H1 (cell line): ENCODE data around the gene EXOC2. TPM values are rescaled to one million over a fixed set of nuclear protein-coding genes. Genes with fewer than 3 reads are reported as not detected.

Source experiments
- CTCF ChIA-PET: fragments of 300-600 bp; sonication (Branson Sonifier 250); formaldehyde crosslinking; loops from one replicate; lab custom pipeline; 2021; ENCODE audit not compliant: partially characterized antibody; lab: Charles Lee
- POLR2A ChIA-PET: fragments of 300-600 bp; sonication (Branson Sonifier 250); formaldehyde crosslinking; loops from one replicate; lab custom pipeline; 2021; ENCODE audit warnings: inconsistent platforms; ENCODE audit not compliant: partially characterized antibody; lab: Charles Lee
- DNase-seq, 2 experiments: peaks; one replicate each; pipeline versions ENCODE4 v3.0.0 to v3.0.0-alpha.2; 2010 to 2022; ENCODE audit warnings: low spot score in 2 of 2, low read depth in 1 of 2, mixed read lengths in 1 of 2
- FAIRE-seq: peaks from 2 replicates; lab custom pipeline; 2011; peaks lifted over from hg19 to GRCh38; lab: Jason Lieb, UNC
- H2AFZ ChIP-seq: 2 replicates; pipeline ENCODE4 v1.8.1; 2012; ENCODE audit warnings: low read length, inconsistent platforms
- H2AK5ac ChIP-seq: 2 replicates; pipeline ENCODE4 v1.6.1; 2013; ENCODE audit warnings: low read depth, low read length
- H2BK120ac ChIP-seq: replicated peaks from 2 replicates; pipeline ENCODE3; 2013; ENCODE audit warnings: low read depth, low read length, inconsistent platforms
- H2BK12ac ChIP-seq: 2 replicates; pipeline ENCODE4 v1.6.1; 2013; ENCODE audit warnings: low read depth, low read length
- H2BK15ac ChIP-seq: 2 replicates; pipeline ENCODE4 v1.6.1; 2013; ENCODE audit warnings: low read length
- H2BK20ac ChIP-seq: 2 replicates; pipeline ENCODE4 v1.6.1; 2013; ENCODE audit warnings: low read length
- H2BK5ac ChIP-seq: 2 replicates; pipeline ENCODE4 v1.6.1; 2013; ENCODE audit warnings: low read depth, low read length
- H3K14ac ChIP-seq: 2 replicates; pipeline ENCODE4 v1.6.1; 2013; ENCODE audit warnings: inconsistent platforms; ENCODE audit not compliant: insufficient read length
- H3K18ac ChIP-seq: 2 replicates; pipeline ENCODE4 v1.6.1; 2013; ENCODE audit warnings: low read length; ENCODE audit errors: extremely low read depth
- H3K23ac ChIP-seq: 2 replicates; pipeline ENCODE4 v1.6.1; 2013; ENCODE audit warnings: inconsistent platforms; ENCODE audit not compliant: insufficient read length
- H3K23me2 ChIP-seq: 2 replicates; pipeline ENCODE4 v1.6.1; 2013; ENCODE audit warnings: low read depth, low read length
- H3K27ac ChIP-seq: 2 replicates; pipeline ENCODE4 v1.6.1; 2011; ENCODE audit warnings: low read depth, low read length, inconsistent platforms
- H3K27me3 ChIP-seq, 4 experiments: replicated peaks in 1 of 4; 1 replicate in 1 of 4; 2 replicates in 3 of 4; pipeline versions ENCODE4 v1.6.1 to v1.8.1; 2011 to 2013; ENCODE audit warnings: low read length in 3 of 4, mild to moderate bottlenecking in 3 of 4, inconsistent platforms in 2 of 4, mixed read lengths in 2 of 4, moderate library complexity in 1 of 4; ENCODE audit not compliant: control insufficient read depth in 3 of 4, insufficient read depth in 3 of 4; ENCODE audit errors: extremely low read depth in 1 of 4
- H3K36me3 ChIP-seq, 4 experiments: 2 replicates each; pipeline versions ENCODE4 v1.6.1 to v1.8.1; 2011 to 2013; ENCODE audit warnings: mild to moderate bottlenecking in 4 of 4, low read length in 3 of 4, moderate library complexity in 2 of 4, control low read depth in 1 of 4, inconsistent platforms in 1 of 4; ENCODE audit not compliant: insufficient read depth in 4 of 4, control insufficient read depth in 2 of 4
- H3K4ac ChIP-seq: replicated peaks from 2 replicates; pipeline ENCODE3; 2013; ENCODE audit warnings: low read length, low read depth, mixed read lengths, inconsistent platforms; ENCODE audit not compliant: insufficient read length
- H3K4me1 ChIP-seq, 4 experiments: replicated peaks in 1 of 4; 1 replicate in 1 of 4; 2 replicates in 3 of 4; pipeline versions ENCODE4 v1.6.1 to v1.8.1; 2011 to 2013; ENCODE audit warnings: low read length in 3 of 4, inconsistent platforms in 2 of 4, mixed read lengths in 1 of 4; ENCODE audit not compliant: insufficient read depth in 4 of 4, control insufficient read depth in 3 of 4
- H3K4me2 ChIP-seq, 2 experiments: 2 replicates each; pipeline versions ENCODE4 v1.6.1 to v1.8.1; 2011 to 2013; ENCODE audit warnings: low read depth in 2 of 2, low read length in 2 of 2, control low read depth in 1 of 2, inconsistent platforms in 1 of 2, mild to moderate bottlenecking in 1 of 2; ENCODE audit not compliant: insufficient read depth in 1 of 2
- H3K4me3 ChIP-seq, 4 experiments: fragments of 200-600, 300-600 bp in 1 of 4; sonication (generic), shearing (Covaris generic), sonication (Bioruptor Twin) in 1 of 4; 2 replicates each; pipeline versions ENCODE4 v1.5.1 to v1.8.1; 2011 to 2016; ENCODE audit warnings: low read length in 4 of 4, low read depth in 3 of 4, control low read depth in 2 of 4, inconsistent platforms in 2 of 4, mild to moderate bottlenecking in 2 of 4, mixed read lengths in 1 of 4, moderate library complexity in 1 of 4; ENCODE audit not compliant: insufficient read depth in 2 of 4; ENCODE audit errors: extremely low read depth in 1 of 4
- H3K56ac ChIP-seq: replicated peaks from 2 replicates; pipeline ENCODE3; 2013; ENCODE audit warnings: low read depth, mild to moderate bottlenecking, mixed read lengths, low read length, inconsistent platforms; ENCODE audit not compliant: insufficient read length
- H3K79me1 ChIP-seq: 2 replicates; pipeline ENCODE4 v1.6.1; 2013; ENCODE audit warnings: low read depth, low read length, control low read depth
- H3K79me2 ChIP-seq, 2 experiments: 2 replicates each; pipeline versions ENCODE4 v1.6.1 to v1.8.1; 2012 to 2013; ENCODE audit warnings: low read length in 2 of 2, mild to moderate bottlenecking in 2 of 2, inconsistent platforms in 1 of 2; ENCODE audit not compliant: insufficient read depth in 2 of 2, control insufficient read depth in 1 of 2
- H3K9ac ChIP-seq, 4 experiments: replicated peaks in 1 of 4; 1 replicate in 1 of 4; 2 replicates in 3 of 4; pipeline versions ENCODE4 v1.6.1 to v1.8.1; 2011 to 2013; ENCODE audit warnings: low read depth in 3 of 4, low read length in 3 of 4, control low read depth in 2 of 4, mild to moderate bottlenecking in 2 of 4, moderate library complexity in 2 of 4, inconsistent platforms in 1 of 4; ENCODE audit errors: extremely low read depth in 1 of 4
- H3K9me3 ChIP-seq, 2 experiments: 2 replicates each; pipeline versions ENCODE4 v1.6.1 to v1.8.1; 2012 to 2013; ENCODE audit warnings: mild to moderate bottlenecking in 2 of 2, moderate library complexity in 2 of 2, control low read depth in 1 of 2, inconsistent platforms in 1 of 2, low read depth in 1 of 2, low read length in 1 of 2, mixed read lengths in 1 of 2; ENCODE audit not compliant: insufficient read depth in 2 of 2
- H4K20me1 ChIP-seq, 2 experiments: replicated peaks in 1 of 2; 2 replicates each; pipeline versions ENCODE3 to v1.8.1; 2011 to 2013; ENCODE audit warnings: inconsistent platforms in 2 of 2, low read length in 2 of 2, mild to moderate bottlenecking in 1 of 2; ENCODE audit not compliant: insufficient read depth in 2 of 2, control insufficient read depth in 1 of 2
- H4K5ac ChIP-seq: 2 replicates; pipeline ENCODE4 v1.6.1; 2013; ENCODE audit warnings: low read length, low read depth, mixed read lengths, inconsistent platforms; ENCODE audit not compliant: insufficient read length
- H4K8ac ChIP-seq: 2 replicates; pipeline ENCODE4 v1.8.0; 2013; ENCODE audit warnings: mild to moderate bottlenecking, moderate library complexity, low read length, inconsistent platforms; ENCODE audit not compliant: insufficient read depth; ENCODE audit errors: extremely low read depth
- H4K91ac ChIP-seq: replicated peaks from 2 replicates; pipeline ENCODE3; 2013; ENCODE audit warnings: low read length, mixed read lengths, inconsistent platforms; ENCODE audit not compliant: insufficient read length
- BACH1 ChIP-seq: IDR thresholded peaks from 2 replicates; pipeline ENCODE4 v1.6.1; 2012; ENCODE audit warnings: low read length, improper control_type of control experiment
- BCL11A ChIP-seq, 2 experiments: IDR thresholded peaks; one replicate each; pipeline ENCODE4 v1.6.1; 2011; ENCODE audit warnings: low read depth in 2 of 2, low read length in 2 of 2, mild to moderate bottlenecking in 2 of 2
- RAD21 ChIP-seq, 2 experiments: IDR thresholded peaks in 1 of 2; conservative IDR thresholded peaks in 1 of 2; 2 replicates each; pipeline ENCODE4 v1.6.1; 2011; ENCODE audit warnings: low read depth in 2 of 2, low read length in 2 of 2, improper control_type of control experiment in 1 of 2, inconsistent platforms in 1 of 2, mild to moderate bottlenecking in 1 of 2, moderate library complexity in 1 of 2
- TBP ChIP-seq: IDR thresholded peaks from 2 replicates; pipeline ENCODE4 v1.6.1; 2011; ENCODE audit warnings: low read depth, low read length, improper control_type of control experiment
- TCF12 ChIP-seq: IDR thresholded peaks from 2 replicates; pipeline ENCODE4 v1.6.1; 2011; ENCODE audit warnings: low read depth, mild to moderate bottlenecking, low read length
- WGBS, 2 experiments: shearing (Covaris generic) in 1 of 2; methylation state at CpG; one replicate each; pipeline versions ENCODE4 v1.1.6 to v1.1.7; 2013 to 2015; ENCODE audit warnings: low lambda C conversion rate in 2 of 2, mixed read lengths in 2 of 2, inconsistent platforms in 1 of 2, low coverage in 1 of 2, missing lambda C conversion rate in 1 of 2; ENCODE audit not compliant: insufficient replicate concordance in 2 of 2, insufficient coverage in 1 of 2, insufficient read length in 1 of 2; ENCODE audit errors: extremely low coverage in 1 of 2, missing lambda C conversion rate in 1 of 2; 5-methylcytosine and 5-hydroxymethylcytosine counted together
- polyA plus RNA-seq, 7 experiments: library from polyadenylated mRNA; depleted of rRNA in 3 of 7; stranded (reverse) in 5 of 7; unstranded in 2 of 7; fragments of >200 nt in 5 of 7; fragments of 200-250 nt in 2 of 7; gene quantifications; 1 replicate in 5 of 7; 2 replicates in 1 of 7; 4 replicates in 1 of 7; pipeline versions ENCODE4 v1.2.1 to v1.2.3, GENCODE V29; 2011 to 2013; ENCODE audit warnings: missing spikeins in 2 of 7, mixed read lengths in 2 of 7
- total RNA-seq: library from RNA; stranded (reverse); fragmentation: NEBNext Ultra II Directional; extraction: Animal tissue kit (Norgen Biotek cat#: 25700); gene quantifications from 2 replicates; pipeline ENCODE4 v1.2.1, GENCODE V29; 2021

Gene EXOC2
- total and polyA plus RNA-seq, 2 of the 8 experiments (the other 6 are each of a cell fraction or from before 2014, with no cell fraction given) = 25.5 to 44.4 TPM

GRCh38 chr6:548517-548916 lies 144.4 kb downstream of the EXOC2 start:
- no peak overlapping the region for H3K18ac ChIP-seq
- no peak overlapping the region for H2BK120ac ChIP-seq
- WGBS, 2 experiments = 94% methylated on average over 6 of the region's 6 CpGs; no CpG with 5 or more reads in 1 of the 2 experiments
- H2BK5ac ChIP-seq = no peak overlapping the region
- no peaks in the 10 kb centered on the region for H4K20me1 ChIP-seq
- H4K8ac ChIP-seq = no peak overlapping the region
- H3K27ac ChIP-seq = no peak overlapping the region
- peaks cover 7 to 11% (median 9%) of the 10 kb centered on the region in 4 experiments for H3K4me1 ChIP-seq
- TF ChIP-seq TCF12 (no peak), RAD21 (IDR thresholded peaks at IDR 0.05 in 1 of 2, conservative IDR thresholded peaks at IDR 0.05 in 1 of 2; ENCODE audit: low read depth in 2 of 2, low read length in 2 of 2) (no peak), BCL11A (IDR thresholded peaks at IDR 0.05; ENCODE audit: low read depth in 2 of 2, low read length in 2 of 2) (no peak), BACH1 (no peak), TBP (no peak)
- TF ChIP-seq, all 59 proteins: peak for 0
- Histone ChIP-seq H3K56ac (no peak overlapping the region), H4K91ac (no peak overlapping the region), H2BK12ac (no peak overlapping the region), H3K79me2 (no peaks in the 10 kb centered on the region), H3K4me2 (no peak overlapping the region), H2BK20ac (no peak overlapping the region), H3K9ac (no peak overlapping the region), H3K79me1 (no peaks in the 10 kb centered on the region), H3K4me3 (no peak overlapping the region), H4K5ac (no peak overlapping the region), H3K4ac (no peak overlapping the region), H3K27me3 (no peaks in the 10 kb centered on the region), H3K23ac (no peak overlapping the region), H3K9me3 (no peaks in the 10 kb centered on the region), H2AK5ac (no peak overlapping the region), H3K23me2 (no peaks in the 10 kb centered on the region), H3K36me3 (peaks cover 0 to 23% (median 12%) of the 10 kb centered on the region in 4 experiments; a peak in 6 of 8 replicates), H2BK15ac (no peak overlapping the region), H3K14ac (no peak overlapping the region), H2AFZ (no peak overlapping the region)
- FAIRE-seq (no peak), DNase-seq (no peak)
- CTCF ChIA-PET = interaction anchor here (0.9 to 1.2 kb wide), 2 partner anchors 64 to 165 kb away, joined by 3 read pairs; no protein-coding TSS in a partner anchor
- POLR2A ChIA-PET = no interaction called here
